HepG2 (cell line): ENCODE measurements around the gene GNAT2. TPM values are rescaled to one million over a fixed set of nuclear protein-coding genes. Genes with fewer than 3 reads are reported as not detected.

Experiments
- ATAC-seq: fragments of 200-7000 bp; cut with Tn5 transposase; 3 replicates; pipeline ENCODE4 v1.9.1; 2020; ENCODE audit warnings: mild to moderate bottlenecking, moderate library complexity
- BruUV-seq: library from RNA; stranded (reverse); fragments of 400-500 nt; replicated peaks from 2 replicates; lab custom pipeline; 2021; lab: Mats Ljungman, UMichigan
- CTCF ChIA-PET: fragments of 300-600 bp; formaldehyde crosslinking; extraction: SDS; loops from one replicate; lab custom pipeline; 2021; ENCODE audit warnings: low total read pairs, inconsistent platforms, low intra/inter-chr PET ratio; lab: Yijun Ruan, JAX
- POLR2A ChIA-PET: fragments of 350-600 bp; sonication (Branson Sonifier 250); formaldehyde crosslinking; loops from one replicate; lab custom pipeline; 2020; ENCODE audit warnings: antibody characterized with exemption, inconsistent platforms; lab: Yijun Ruan, JAX
- DNase-seq: peaks from one replicate; pipeline ENCODE4 v3.0.0-alpha.2; 2015; ENCODE audit warnings: low spot score
- FAIRE-seq: peaks from 3 replicates; lab custom pipeline; 2011; peaks lifted over from hg19 to GRCh38; lab: Jason Lieb, UNC
- H2AFZ ChIP-seq: one replicate; pipeline ENCODE4 v1.6.1; 2011; ENCODE audit warnings: low read length, inconsistent platforms
- H3K27ac ChIP-seq: fragments of 300-600 bp; 3 replicates; pipeline ENCODE4 v1.8.0; 2011; ENCODE audit warnings: mixed run types, mild to moderate bottlenecking, mixed read lengths, low read length, inconsistent platforms; ENCODE audit not compliant: insufficient read depth; ENCODE audit errors: extremely low read length
- H3K27me3 ChIP-seq, 2 experiments: fragments of 200-600 bp in 1 of 2; 2 replicates in 1 of 2; 3 replicates in 1 of 2; pipeline versions ENCODE4 v1.6.0 to v1.8.0; 2011; ENCODE audit warnings: low read length in 2 of 2, mild to moderate bottlenecking in 2 of 2, moderate library complexity in 2 of 2, inconsistent platforms in 1 of 2; ENCODE audit not compliant: insufficient read depth in 2 of 2, control insufficient read depth in 1 of 2
- H3K36me3 ChIP-seq, 2 experiments: fragments of 200-600 bp in 1 of 2; replicated peaks in 1 of 2; 2 replicates in 1 of 2; 3 replicates in 1 of 2; pipeline versions ENCODE4 v1.5.1 to v1.8.0; 2011; ENCODE audit warnings: low read length in 2 of 2, inconsistent platforms in 1 of 2; ENCODE audit not compliant: insufficient read depth in 2 of 2, control insufficient read depth in 1 of 2
- H3K4me1 ChIP-seq: 2 replicates; pipeline ENCODE4 v1.5.1; 2012; ENCODE audit warnings: low read length, inconsistent platforms; ENCODE audit not compliant: insufficient read depth
- H3K4me2 ChIP-seq: 2 replicates; pipeline ENCODE4 v1.6.0; 2011; ENCODE audit warnings: low read depth, low read length, inconsistent platforms
- H3K4me3 ChIP-seq, 3 experiments: fragments of 200-600 bp in 1 of 3; sonication (generic), shearing (Covaris generic) in 1 of 3; replicated peaks in 1 of 3; 2 replicates each; pipeline ENCODE4 v1.5.1; 2011 to 2016; ENCODE audit warnings: low read length in 3 of 3, inconsistent platforms in 2 of 3, low read depth in 2 of 3, mild to moderate bottlenecking in 2 of 3, control low read depth in 1 of 3, mixed read lengths in 1 of 3; ENCODE audit not compliant: insufficient read depth in 1 of 3
- H3K79me2 ChIP-seq: one replicate; pipeline ENCODE4 v1.6.1; 2011; ENCODE audit warnings: low read length, inconsistent platforms; ENCODE audit not compliant: insufficient read depth
- H3K9ac ChIP-seq: 2 replicates; pipeline ENCODE4 v1.6.0; 2011; ENCODE audit warnings: mild to moderate bottlenecking, low read depth, low read length, inconsistent platforms; ENCODE audit not compliant: insufficient read depth
- H3K9me3 ChIP-seq: 2 replicates; pipeline ENCODE4 v1.5.1; 2012; ENCODE audit warnings: mild to moderate bottlenecking, low read length
- H4K20me1 ChIP-seq: 2 replicates; pipeline ENCODE4 v1.6.0; 2011; ENCODE audit warnings: inconsistent platforms, mild to moderate bottlenecking, low read length, moderate library complexity; ENCODE audit not compliant: insufficient read depth
- ARID2 ChIP-seq: sonication (generic); formaldehyde crosslinking; IDR thresholded peaks from 2 replicates; pipeline ENCODE4 v1.8.1; 2022; ENCODE audit warnings: mild to moderate bottlenecking, missing genetic modification reagents, borderline replicate concordance
- CBFB ChIP-seq: sonication (generic); formaldehyde crosslinking; IDR thresholded peaks from 2 replicates; pipeline ENCODE4 v1.4.0; 2020; ENCODE audit warnings: missing genetic modification reagents
- MTF1 ChIP-seq: sonication (generic); formaldehyde crosslinking; IDR thresholded peaks from 2 replicates; pipeline ENCODE4 v1.5.0; 2020; ENCODE audit warnings: missing genetic modification reagents
- RBFOX2 ChIP-seq: fragments of 200-400 bp; formaldehyde crosslinking; IDR thresholded peaks from 2 replicates; pipeline ENCODE4 v1.6.1; 2017; ENCODE audit warnings: low read depth, mild to moderate bottlenecking, low read length
- TAF1 ChIP-seq: sonication (generic); formaldehyde crosslinking; IDR thresholded peaks from 2 replicates; pipeline ENCODE4 v1.4.0; 2020; ENCODE audit warnings: missing genetic modification reagents
- ZFP91 ChIP-seq: sonication (generic); formaldehyde crosslinking; IDR thresholded peaks from 2 replicates; pipeline ENCODE4 v1.9.0; 2022; ENCODE audit warnings: missing genetic modification reagents, mild to moderate bottlenecking, borderline replicate concordance
- ZMYM2 ChIP-seq: sonication (generic); formaldehyde crosslinking; IDR thresholded peaks from 2 replicates; pipeline ENCODE4 v1.8.0; 2022; ENCODE audit warnings: mild to moderate bottlenecking, missing genetic modification reagents
- ZNF549 ChIP-seq: sonication (generic); formaldehyde crosslinking; IDR thresholded peaks from 2 replicates; pipeline ENCODE4 v1.5.0; 2020; ENCODE audit warnings: missing genetic modification reagents
- ZNF678 ChIP-seq: sonication (generic); formaldehyde crosslinking; IDR thresholded peaks from 2 replicates; pipeline ENCODE4 v1.4.0; 2020; ENCODE audit warnings: mild to moderate bottlenecking, missing genetic modification reagents
- ZNF761 ChIP-seq: sonication (generic); formaldehyde crosslinking; conservative IDR thresholded peaks from 2 replicates; pipeline ENCODE4 v1.4.0; 2020; ENCODE audit warnings: mild to moderate bottlenecking, missing genetic modification reagents
- ZNF780A ChIP-seq: sonication (generic); formaldehyde crosslinking; IDR thresholded peaks from 2 replicates; pipeline ENCODE4 v1.8.0; 2022; ENCODE audit warnings: mild to moderate bottlenecking, missing genetic modification reagents, moderate library complexity
- WGBS: methylation state at CpG from one replicate; pipeline ENCODE4 v1.1.6; 2017; ENCODE audit warnings: low lambda C conversion rate; 5-methylcytosine and 5-hydroxymethylcytosine counted together
- in situ Hi-C: cut with HindIII; loops from 2 replicates; pipeline ENCODE4 v1.10.0; 2017; ENCODE audit warnings: low pct_unique_long_range_greater_than_20kb; ENCODE audit not compliant: extremely low pct_ligation_motif_present
- intact Hi-C: fragments of 100-400 bp; cut with micrococcal nuclease; formaldehyde crosslinking; loops from one replicate; pipeline ENCODE4 v1.10.0; 2022; ENCODE audit not compliant: unreplicated experiment
- polyA plus RNA-seq, 8 experiments: library from polyadenylated mRNA; depleted of rRNA in 3 of 8; stranded (reverse) in 7 of 8; unstranded in 1 of 8; fragments of >200 nt; fragmentation: Illumina TruSeq in 4 of 8; extraction: Trizol in 4 of 8; gene quantifications; 2 replicates each; pipeline versions ENCODE4 v1.2.1 to v1.2.3, GENCODE V29; 2011 to 2016; ENCODE audit warnings: low read depth in 4 of 8, missing spikeins in 1 of 8, mixed read lengths in 1 of 8; ENCODE audit not compliant: insufficient read depth in 1 of 8
- total RNA-seq, 5 experiments: library from RNA; depleted of rRNA; stranded (reverse); fragments of >200 nt; fragmentation: Illumina TruSeq; extraction: Trizol; gene quantifications; 2 replicates each; pipeline ENCODE4 v1.2.3, GENCODE V29; 2016; ENCODE audit warnings: low read depth in 1 of 5
- TF ChIP-seq, protein P1 (sequence below): sonication (generic); formaldehyde crosslinking; IDR thresholded peaks from 2 replicates; pipeline ENCODE4 v1.4.0; 2020; ENCODE audit warnings: low read depth, mild to moderate bottlenecking, missing genetic modification reagents
- TF ChIP-seq, protein P2 (sequence below): fragments of 450-650 bp; IDR thresholded peaks from 2 replicates; pipeline ENCODE4 v1.6.1; 2016
- TF ChIP-seq, protein P3 (sequence below): sonication (generic); formaldehyde crosslinking; IDR thresholded peaks from 2 replicates; pipeline ENCODE4 v1.8.0; 2023; ENCODE audit warnings: mild to moderate bottlenecking, missing genetic modification reagents

Gene GNAT2
- total and polyA plus RNA-seq, 2 of the 13 experiments (the other 11 are each of a cell fraction or from before 2014, with no cell fraction given), result 0.08 to 0.20 TPM

- ChIA-PET CTCF (no interaction called here), POLR2A (interaction anchor here (1.1 to 1.7 kb wide), 3 partner anchors 9 to 89 kb away, joined by 3 to 9 read pairs (median 3); partner anchors contain the start of gene GSTM4)
- Histone ChIP-seq H2AFZ (no peak overlapping the region), H3K4me3 (no peak overlapping the region), H3K27ac (no peak overlapping the region), H3K9ac (no peak overlapping the region), H4K20me1 (no peaks in the 10 kb centered on the region), H3K36me3 (peaks cover 14% of the 10 kb centered on the region in 2 experiments), H3K79me2 (no peaks in the 10 kb centered on the region), H3K4me2 (no peak overlapping the region), H3K27me3 (no peaks in the 10 kb centered on the region), H3K4me1 (peaks cover 27% of the 10 kb centered on the region), H3K9me3 (no peaks in the 10 kb centered on the region)
- 87% methylated on average over 11 of the region's 13 CpGs for WGBS
- FAIRE-seq (no peak), ATAC-seq (no peak), DNase-seq (no peak)
- in situ Hi-C loops (no loop called here), intact Hi-C loops (no loop called here)
- BruUV-seq, result no TSS peak
- no peak for TF ChIP-seq ZNF678 (CRISPR knock-in tag)
- no peak for TF ChIP-seq ZMYM2 (CRISPR knock-in tag)
- TF ChIP-seq TAF1 (CRISPR knock-in tag), result no peak
- TF ChIP-seq RBFOX2, result no peak
- no peak for TF ChIP-seq MTF1
- TF ChIP-seq, protein P1, sequence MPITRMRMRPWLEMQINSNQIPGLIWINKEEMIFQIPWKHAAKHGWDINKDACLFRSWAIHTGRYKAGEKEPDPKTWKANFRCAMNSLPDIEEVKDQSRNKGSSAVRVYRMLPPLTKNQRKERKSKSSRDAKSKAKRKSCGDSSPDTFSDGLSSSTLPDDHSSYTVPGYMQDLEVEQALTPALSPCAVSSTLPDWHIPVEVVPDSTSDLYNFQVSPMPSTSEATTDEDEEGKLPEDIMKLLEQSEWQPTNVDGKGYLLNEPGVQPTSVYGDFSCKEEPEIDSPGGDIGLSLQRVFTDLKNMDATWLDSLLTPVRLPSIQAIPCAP (CRISPR knock-in tag), result no peak
- TF ChIP-seq ZNF549 (CRISPR knock-in tag), result no peak
- TF ChIP-seq, protein P2, sequence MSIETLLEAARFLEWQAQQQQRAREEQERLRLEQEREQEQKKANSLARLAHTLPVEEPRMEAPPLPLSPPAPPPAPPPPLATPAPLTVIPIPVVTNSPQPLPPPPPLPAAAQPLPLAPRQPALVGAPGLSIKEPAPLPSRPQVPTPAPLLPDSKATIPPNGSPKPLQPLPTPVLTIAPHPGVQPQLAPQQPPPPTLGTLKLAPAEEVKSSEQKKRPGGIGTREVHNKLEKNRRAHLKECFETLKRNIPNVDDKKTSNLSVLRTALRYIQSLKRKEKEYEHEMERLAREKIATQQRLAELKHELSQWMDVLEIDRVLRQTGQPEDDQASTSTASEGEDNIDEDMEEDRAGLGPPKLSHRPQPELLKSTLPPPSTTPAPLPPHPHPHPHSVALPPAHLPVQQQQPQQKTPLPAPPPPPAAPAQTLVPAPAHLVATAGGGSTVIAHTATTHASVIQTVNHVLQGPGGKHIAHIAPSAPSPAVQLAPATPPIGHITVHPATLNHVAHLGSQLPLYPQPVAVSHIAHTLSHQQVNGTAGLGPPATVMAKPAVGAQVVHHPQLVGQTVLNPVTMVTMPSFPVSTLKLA, result no peak
- no peak for TF ChIP-seq ZNF780A (CRISPR knock-in tag)
- TF ChIP-seq, protein P3, sequence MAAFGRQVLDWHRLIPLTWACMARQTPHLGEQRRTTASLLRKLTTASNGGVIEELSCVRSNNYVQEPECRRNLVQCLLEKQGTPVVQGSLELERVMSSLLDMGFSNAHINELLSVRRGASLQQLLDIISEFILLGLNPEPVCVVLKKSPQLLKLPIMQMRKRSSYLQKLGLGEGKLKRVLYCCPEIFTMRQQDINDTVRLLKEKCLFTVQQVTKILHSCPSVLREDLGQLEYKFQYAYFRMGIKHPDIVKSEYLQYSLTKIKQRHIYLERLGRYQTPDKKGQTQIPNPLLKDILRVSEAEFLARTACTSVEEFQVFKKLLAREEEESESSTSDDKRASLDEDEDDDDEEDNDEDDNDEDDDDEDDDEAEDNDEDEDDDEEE (CRISPR knock-in tag), result no peak
- TF ChIP-seq ARID2 (CRISPR knock-in tag), result no peak
- TF ChIP-seq ZNF761 (CRISPR knock-in tag), result no peak
- no peak for TF ChIP-seq ZFP91 (CRISPR knock-in tag)
- TF ChIP-seq CBFB, result no peak
These were observed 15.6 kb upstream of the GNAT2 start for GRCh38 chr1:109634771-109635750.
